Osteoblast (primary cell): ENCODE measurements around the gene FBRSL1. TPM values are rescaled to one million over a fixed set of nuclear protein-coding genes. Genes with fewer than 3 reads are reported as not detected.

Experiments
- DNase-seq: peaks from one replicate; pipeline ENCODE4 v3.0.0; 2011; ENCODE audit warnings: low spot score, mixed read lengths; ENCODE audit not compliant: insufficient read length; ENCODE audit errors: missing footprints
- H2AFZ ChIP-seq: 2 replicates; pipeline ENCODE4 v1.6.0; 2011; ENCODE audit warnings: mild to moderate bottlenecking, low read length
- H3K27ac ChIP-seq: 2 replicates; pipeline ENCODE4 v1.5.1; 2011; ENCODE audit warnings: mild to moderate bottlenecking, low read depth, low read length, moderate library complexity
- H3K27me3 ChIP-seq: 2 replicates; pipeline ENCODE4 v1.6.0; 2012; ENCODE audit warnings: mild to moderate bottlenecking, control low read depth, inconsistent platforms, low read length, moderate library complexity; ENCODE audit not compliant: insufficient read depth
- H3K36me3 ChIP-seq: 2 replicates; pipeline ENCODE4 v1.5.1; 2011; ENCODE audit warnings: mild to moderate bottlenecking, low read length, control low read depth, moderate library complexity; ENCODE audit not compliant: insufficient read depth
- H3K4me1 ChIP-seq: 2 replicates; pipeline ENCODE4 v1.5.1; 2011; ENCODE audit warnings: mild to moderate bottlenecking, low read length, control low read depth, moderate library complexity; ENCODE audit not compliant: insufficient read depth
- H3K4me2 ChIP-seq: 2 replicates; pipeline ENCODE4 v1.6.0; 2011; ENCODE audit warnings: mild to moderate bottlenecking, low read length; ENCODE audit not compliant: insufficient read depth
- H3K4me3 ChIP-seq: fragments of 200-600 bp; sonication (generic); 3 replicates; pipeline ENCODE4 v1.5.1; 2012; ENCODE audit warnings: mild to moderate bottlenecking, low read length, inconsistent platforms; ENCODE audit not compliant: insufficient read depth
- H3K79me2 ChIP-seq: 2 replicates; pipeline ENCODE4 v1.6.0; 2012; ENCODE audit warnings: mild to moderate bottlenecking, low read length, control low read depth, inconsistent platforms; ENCODE audit not compliant: insufficient read depth
- H3K9me3 ChIP-seq: 2 replicates; pipeline ENCODE4 v1.5.1; 2011; ENCODE audit warnings: low read depth, low read length, control low read depth
- H4K20me1 ChIP-seq: 2 replicates; pipeline ENCODE4 v1.6.0; 2012; ENCODE audit warnings: mild to moderate bottlenecking, low read length, control low read depth; ENCODE audit not compliant: insufficient read depth
- CTCF ChIP-seq: IDR thresholded peaks from 2 replicates; pipeline ENCODE4 v1.5.1; 2011; ENCODE audit warnings: mild to moderate bottlenecking, low read depth, low read length, moderate library complexity; ENCODE audit errors: extremely low read depth
- total RNA-seq: library from RNA; depleted of rRNA; stranded (reverse); fragments of >200 nt; gene quantifications from 2 replicates; pipeline ENCODE4 v1.2.3, GENCODE V29; 2012

The FBRSL1 gene
- total RNA-seq, 1 donor: 12.3 TPM

- no peak overlapping the region for H3K27ac ChIP-seq
- H2AFZ ChIP-seq: no peak overlapping the region
- H3K36me3 ChIP-seq: no peaks in the 10 kb centered on the region
- H3K4me1 ChIP-seq: peaks cover 9% of the 10 kb centered on the region
- H4K20me1 ChIP-seq: peaks cover 82% of the 10 kb centered on the region
- no peak overlapping the region for H3K4me3 ChIP-seq
- H3K4me2 ChIP-seq: no peak overlapping the region
- peaks cover 94% of the 10 kb centered on the region for H3K79me2 ChIP-seq
- H3K27me3 ChIP-seq: no peaks in the 10 kb centered on the region
- TF ChIP-seq CTCF: no peak
- no peak for DNase-seq
- H3K9me3 ChIP-seq: no peaks in the 10 kb centered on the region
These were observed 5.2 kb downstream of the FBRSL1 start for GRCh38 chr12:132495165-132495544.

GRCh38 chr12:132495629-132496357 is 5.8 kb downstream of the FBRSL1 start:
- no peaks in the 10 kb centered on the region for H3K9me3 ChIP-seq
- H4K20me1 ChIP-seq: peaks cover 87% of the 10 kb centered on the region
- H3K4me1 ChIP-seq: peaks cover 9% of the 10 kb centered on the region
- H3K27ac ChIP-seq: no peak overlapping the region
- peaks cover 99% of the 10 kb centered on the region for H3K79me2 ChIP-seq
- H3K4me3 ChIP-seq: no peak overlapping the region
- no peaks in the 10 kb centered on the region for H3K36me3 ChIP-seq
- no peak overlapping the region for H2AFZ ChIP-seq
- H3K27me3 ChIP-seq: no peaks in the 10 kb centered on the region
- no peak for DNase-seq
- no peak overlapping the region for H3K4me2 ChIP-seq
- TF ChIP-seq CTCF: no peak

GRCh38 chr12:132496358-132496669 is 6.4 kb downstream of the FBRSL1 start:
- TF ChIP-seq CTCF: no peak
- peaks cover 87% of the 10 kb centered on the region for H4K20me1 ChIP-seq
- H3K4me1 ChIP-seq: peaks cover 6% of the 10 kb centered on the region
- no peak overlapping the region for H3K27ac ChIP-seq
- H2AFZ ChIP-seq: no peak overlapping the region
- H3K9me3 ChIP-seq: no peaks in the 10 kb centered on the region
- H3K4me3 ChIP-seq: no peak overlapping the region
- H3K27me3 ChIP-seq: no peaks in the 10 kb centered on the region
- peaks cover 99% of the 10 kb centered on the region for H3K79me2 ChIP-seq
- DNase-seq: no peak
- no peaks in the 10 kb centered on the region for H3K36me3 ChIP-seq
- no peak overlapping the region for H3K4me2 ChIP-seq

- peaks cover 99% of the 10 kb centered on the region for H3K79me2 ChIP-seq
- H3K36me3 ChIP-seq: no peaks in the 10 kb centered on the region
- H3K4me2 ChIP-seq: no peak overlapping the region
- no peaks in the 10 kb centered on the region for H3K27me3 ChIP-seq
- no peak overlapping the region for H3K27ac ChIP-seq
- DNase-seq: no peak
- no peak for TF ChIP-seq CTCF
- peaks cover 2% of the 10 kb centered on the region for H3K4me1 ChIP-seq
- no peak overlapping the region for H2AFZ ChIP-seq
- peaks cover 87% of the 10 kb centered on the region for H4K20me1 ChIP-seq
- H3K4me3 ChIP-seq: no peak overlapping the region
- no peaks in the 10 kb centered on the region for H3K9me3 ChIP-seq
These were observed 6.8 kb downstream of the FBRSL1 start for GRCh38 chr12:132496710-132497109.
